Activated naive CD8-positive, alpha-beta T cell treated with anti-CD3 and anti-CD28 coated beads, Interleukin-2, amount 50 U/mL, for 16 hours (primary cell): Measurements from ENCODE around the gene MTM1.

Experiments used
- DNase-seq: peaks from one replicate; pipeline ENCODE4 v3.0.0-alpha.2; 2020; ENCODE audit warnings: low read depth, low spot score

The MTM1 gene

GRCh38 chrX:150548684-150549083 lies 19.7 kb upstream of the MTM1 start:
- DNase-seq, result no peak

- DNase-seq, result no peak
These were observed 16.5 kb upstream of the MTM1 start for GRCh38 chrX:150551963-150552362.

GRCh38 chrX:150558424-150558823 lies 10.0 kb upstream of the MTM1 start:
- DNase-seq, result no peak

GRCh38 chrX:150564838-150565237 lies 3.6 kb upstream of the MTM1 start:
- DNase-seq, result no peak

GRCh38 chrX:150565551-150565950 lies 2.9 kb upstream of the MTM1 start:
- no peak for DNase-seq

- DNase-seq, result no peak
These were observed 1.7 kb upstream of the MTM1 start for GRCh38 chrX:150566734-150567182.

GRCh38 chrX:150567645-150568319 lies 639 bp upstream of the MTM1 start:
- no peak for DNase-seq

GRCh38 chrX:150569155-150569477 lies 695 bp downstream of the MTM1 start:
- no peak for DNase-seq

- no peak for DNase-seq
These were observed 2.1 kb downstream of the MTM1 start for GRCh38 chrX:150570512-150570911.

- no peak for DNase-seq
These were observed 3.8 kb downstream of the MTM1 start for GRCh38 chrX:150572206-150572605.

GRCh38 chrX:150573106-150573505 lies 4.7 kb downstream of the MTM1 start:
- no peak for DNase-seq

- DNase-seq, result no peak
These were observed 5.3 kb downstream of the MTM1 start for GRCh38 chrX:150573702-150574101.

- no peak for DNase-seq
These were observed 6.4 kb downstream of the MTM1 start for GRCh38 chrX:150574559-150575418.

GRCh38 chrX:150575419-150575814 lies 7.0 kb downstream of the MTM1 start:
- DNase-seq, result peak; percentile 24

GRCh38 chrX:150577174-150577573 lies 8.8 kb downstream of the MTM1 start:
- no peak for DNase-seq

GRCh38 chrX:150581093-150581775 lies 12.8 kb downstream of the MTM1 start:
- DNase-seq, result no peak

GRCh38 chrX:150582338-150582948 lies 14.0 kb downstream of the MTM1 start:
- no peak for DNase-seq

- peak; percentile 20 for DNase-seq
These were observed 19.4 kb downstream of the MTM1 start for GRCh38 chrX:150587585-150588503.

- DNase-seq, result no peak
These were observed 26.2 kb downstream of the MTM1 start for GRCh38 chrX:150594584-150594983.

GRCh38 chrX:150599226-150599625 lies 30.8 kb downstream of the MTM1 start:
- DNase-seq, result no peak

- DNase-seq, result no peak
These were observed 33.9 kb downstream of the MTM1 start for GRCh38 chrX:150602296-150602695.
